Peyer's patch (tissue), 4 donors: ENCODE measurements around the gene SMC5. TPM values are rescaled to one million over a fixed set of nuclear protein-coding genes. Genes with fewer than 3 reads are reported as not detected.

Experiments used
- DNase-seq, 3 donors: peaks; one replicate each; pipeline ENCODE4 v3.0.0-alpha.2; 2017 to 2019
- H3K27ac ChIP-seq, 4 donors: fragments of 200-600 bp; sonication (generic); one replicate each; pipeline ENCODE4 v1.5.1; 2016 to 2019
- H3K27me3 ChIP-seq, 2 donors: fragments of 200-600 bp; sonication (generic); one replicate each; pipeline ENCODE4 v1.5.1; 2019
- H3K36me3 ChIP-seq, 3 donors: fragments of 200-600 bp; sonication (generic); one replicate each; pipeline ENCODE4 v1.5.1; 2016 to 2019
- H3K4me1 ChIP-seq, 4 donors: fragments of 200-600 bp; sonication (generic); one replicate each; pipeline ENCODE4 v1.5.1; 2016 to 2019
- H3K4me3 ChIP-seq, 4 donors: fragments of 200-600 bp; sonication (generic); 1 replicate in 3 of 4; 2 replicates in 1 of 4; pipeline ENCODE4 v1.5.1; 2016 to 2019; ENCODE audit warnings: mild to moderate bottlenecking in 1 of 4
- H3K9me3 ChIP-seq, 4 donors: fragments of 200-600 bp; sonication (generic); one replicate each; pipeline ENCODE4 v1.5.1; 2016 to 2019; ENCODE audit warnings: mild to moderate bottlenecking in 1 of 4
- POLR2A ChIP-seq, 2 donors: fragments of 450-650 bp; IDR thresholded peaks; one replicate each; pipeline ENCODE4 v1.5.1; 2017; ENCODE audit warnings: antibody characterized with exemption in 2 of 2, mild to moderate bottlenecking in 2 of 2, moderate library complexity in 2 of 2
- total RNA-seq, 4 donors: library from RNA; depleted of rRNA; stranded (reverse); fragments of >200 nt; gene quantifications; one replicate each; pipeline ENCODE4 v1.1.0, GENCODE V29; 2016
- TF ChIP-seq, protein P1 (sequence below), 6 experiments: fragments of 450-650 bp in 4 of 6; fragments of 200-600 bp in 2 of 6; sonication (generic) in 1 of 6; IDR thresholded peaks; one replicate each; pipeline ENCODE4 v1.5.1; 2017 to 2019; ENCODE audit warnings: antibody characterized with exemption in 6 of 6, mild to moderate bottlenecking in 3 of 6, moderate library complexity in 1 of 6

The SMC5 gene
- total RNA-seq, 4 donors from 2014 or later = 23.3 to 235 (median 86.5) TPM

DNA sequence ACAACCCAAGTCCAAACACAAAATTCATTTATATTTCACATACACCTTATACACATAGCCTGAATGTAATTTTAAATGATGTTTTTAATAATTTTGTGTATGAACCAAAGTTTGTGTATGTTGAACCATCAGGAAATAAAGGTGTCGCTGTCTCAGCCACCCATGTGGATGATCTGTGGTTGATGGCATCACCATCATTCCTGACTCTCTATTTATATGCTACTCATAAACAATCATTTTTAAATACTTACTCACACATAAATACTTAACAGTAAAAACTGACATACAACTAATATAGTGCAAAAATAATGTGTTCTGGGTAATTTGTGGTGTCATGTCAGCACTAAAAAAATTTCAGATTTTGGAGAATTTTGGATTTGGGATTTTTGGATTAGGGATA is 38.4 kb downstream of the SMC5 start:
- Histone ChIP-seq H3K27ac (no peak overlapping the region), H3K27me3 (no peaks in the 10 kb centered on the region), H3K36me3 (peaks cover 0 to 31% (median 0%) of the 10 kb centered on the region in 3 donors), H3K9me3 (no peaks in the 10 kb centered on the region), H3K4me3 (no peak overlapping the region), H3K4me1 (no peaks in the 10 kb centered on the region)
- no peak for DNase-seq
- TF ChIP-seq POLR2A (IDR thresholded peaks at IDR 0.05) = no peak
- TF ChIP-seq, protein P1, sequence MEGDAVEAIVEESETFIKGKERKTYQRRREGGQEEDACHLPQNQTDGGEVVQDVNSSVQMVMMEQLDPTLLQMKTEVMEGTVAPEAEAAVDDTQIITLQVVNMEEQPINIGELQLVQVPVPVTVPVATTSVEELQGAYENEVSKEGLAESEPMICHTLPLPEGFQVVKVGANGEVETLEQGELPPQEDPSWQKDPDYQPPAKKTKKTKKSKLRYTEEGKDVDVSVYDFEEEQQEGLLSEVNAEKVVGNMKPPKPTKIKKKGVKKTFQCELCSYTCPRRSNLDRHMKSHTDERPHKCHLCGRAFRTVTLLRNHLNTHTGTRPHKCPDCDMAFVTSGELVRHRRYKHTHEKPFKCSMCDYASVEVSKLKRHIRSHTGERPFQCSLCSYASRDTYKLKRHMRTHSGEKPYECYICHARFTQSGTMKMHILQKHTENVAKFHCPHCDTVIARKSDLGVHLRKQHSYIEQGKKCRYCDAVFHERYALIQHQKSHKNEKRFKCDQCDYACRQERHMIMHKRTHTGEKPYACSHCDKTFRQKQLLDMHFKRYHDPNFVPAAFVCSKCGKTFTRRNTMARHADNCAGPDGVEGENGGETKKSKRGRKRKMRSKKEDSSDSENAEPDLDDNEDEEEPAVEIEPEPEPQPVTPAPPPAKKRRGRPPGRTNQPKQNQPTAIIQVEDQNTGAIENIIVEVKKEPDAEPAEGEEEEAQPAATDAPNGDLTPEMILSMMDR (IDR thresholded peaks at IDR 0.05) = no peak

DNA sequence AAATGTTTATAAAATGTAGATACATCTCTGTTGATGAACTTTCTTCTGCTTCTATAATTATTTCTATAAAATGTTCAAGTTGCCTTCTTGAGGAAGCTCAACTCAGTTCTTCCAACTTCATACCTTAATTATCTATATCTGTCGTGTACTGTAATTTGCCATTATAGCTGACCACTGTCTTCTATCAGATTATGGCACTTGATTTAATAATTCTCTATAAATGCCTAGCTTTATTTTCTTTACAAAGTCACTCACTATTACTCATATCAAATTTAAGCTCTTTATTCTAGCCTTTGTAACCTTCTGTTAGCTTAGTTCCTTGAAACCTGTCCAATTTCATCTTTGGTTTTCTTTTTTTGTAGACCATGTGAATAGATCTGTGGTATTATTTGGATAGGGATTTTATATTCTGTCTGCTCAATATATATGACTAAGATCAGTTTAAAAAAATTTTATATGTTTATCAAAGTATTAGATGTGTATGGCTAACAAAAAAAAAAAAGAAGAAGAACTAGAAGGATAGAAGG is 39.5 kb downstream of the SMC5 start:
- peaks cover 0 to 37% (median 0%) of the 10 kb centered on the region in 3 donors for H3K36me3 ChIP-seq
- no peaks in the 10 kb centered on the region for H3K27me3 ChIP-seq
- no peaks in the 10 kb centered on the region for H3K9me3 ChIP-seq
- no peak for TF ChIP-seq POLR2A (IDR thresholded peaks at IDR 0.05)
- TF ChIP-seq, protein P1 (IDR thresholded peaks at IDR 0.05) = no peak
- DNase-seq = no peak
- no peak overlapping the region for H3K27ac ChIP-seq
- no peaks in the 10 kb centered on the region for H3K4me1 ChIP-seq
- no peak overlapping the region for H3K4me3 ChIP-seq

DNA sequence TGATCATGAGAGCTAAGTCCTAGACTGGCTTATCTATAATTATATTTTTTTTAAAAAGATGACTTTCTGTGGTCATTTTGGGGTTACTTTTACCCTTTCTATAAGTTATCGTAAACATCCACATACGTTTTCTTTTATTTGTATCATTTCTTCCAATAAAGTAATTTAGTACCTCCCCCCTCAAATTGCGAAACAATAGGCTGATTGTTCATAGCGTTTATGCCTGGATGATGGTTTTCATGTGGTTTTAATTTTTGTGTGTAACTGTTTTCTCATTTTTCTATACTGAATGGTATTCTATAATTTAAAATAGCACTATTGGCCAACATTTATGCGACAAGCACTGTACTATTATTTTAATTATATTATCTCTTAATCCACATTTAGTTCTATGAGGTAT is 44.5 kb downstream of the SMC5 start:
- TF ChIP-seq, protein P1 (IDR thresholded peaks at IDR 0.05) = no peak
- TF ChIP-seq POLR2A (IDR thresholded peaks at IDR 0.05) = no peak

DNA sequence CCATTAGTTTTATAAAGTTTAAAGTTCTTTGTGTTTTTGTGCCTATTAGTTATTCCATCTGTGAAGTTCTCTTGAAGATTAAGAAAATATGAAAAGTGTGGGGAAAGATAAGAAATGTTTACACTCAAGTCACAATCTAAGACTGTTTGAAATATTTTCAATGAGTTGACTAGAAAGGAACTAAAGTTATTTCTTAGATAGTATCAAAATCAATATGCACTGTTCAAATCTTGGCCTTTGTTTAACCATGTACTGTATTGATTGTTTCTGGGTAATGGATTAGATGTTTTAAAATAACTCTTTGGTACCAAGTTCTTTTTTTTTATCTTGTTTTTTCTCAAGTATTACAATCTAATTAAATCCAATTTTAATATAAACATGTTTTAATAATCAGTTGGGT is 46.0 kb downstream of the SMC5 start:
- H3K4me1 ChIP-seq = no peaks in the 10 kb centered on the region
- peaks cover 0 to 55% (median 0%) of the 10 kb centered on the region in 3 donors for H3K36me3 ChIP-seq

More for the DNA sequence above, 44.5 kb downstream of the SMC5 start:
- Histone ChIP-seq H3K4me1 (no peaks in the 10 kb centered on the region), H3K4me3 (no peak overlapping the region), H3K27ac (no peak overlapping the region), H3K36me3 (peaks cover 0 to 58% (median 0%) of the 10 kb centered on the region in 3 donors), H3K27me3 (no peaks in the 10 kb centered on the region), H3K9me3 (no peaks in the 10 kb centered on the region)
- DNase-seq = no peak

DNA sequence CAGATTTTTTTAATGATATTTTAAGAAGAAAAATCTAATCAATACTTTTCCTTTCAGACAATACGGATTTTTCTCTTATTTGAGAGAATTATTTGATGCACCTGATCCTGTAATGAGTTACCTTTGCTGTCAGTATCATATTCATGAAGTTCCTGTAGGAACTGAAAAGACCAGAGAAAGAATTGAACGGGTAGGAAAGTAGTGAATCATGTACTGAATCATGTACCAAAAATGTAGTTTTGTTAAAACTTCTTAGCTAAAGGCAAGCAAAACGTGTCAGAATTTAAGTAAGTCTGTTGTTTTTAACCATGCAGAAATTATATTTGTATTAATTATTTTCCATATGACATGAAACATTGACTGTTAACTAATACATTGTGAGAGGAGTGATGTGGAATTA is 56.6 kb downstream of the SMC5 start:
- TF ChIP-seq POLR2A (IDR thresholded peaks at IDR 0.05) = no peak
- TF ChIP-seq, protein P1 (IDR thresholded peaks at IDR 0.05) = no peak
- Histone ChIP-seq H3K9me3 (no peaks in the 10 kb centered on the region), H3K27me3 (no peaks in the 10 kb centered on the region), H3K36me3 (peaks cover 0 to 60% (median 2%) of the 10 kb centered on the region in 3 donors), H3K4me1 (no peaks in the 10 kb centered on the region), H3K27ac (no peak overlapping the region), H3K4me3 (no peak overlapping the region)
- DNase-seq = no peak

More for the DNA sequence above, 46.0 kb downstream of the SMC5 start:
- H3K9me3 ChIP-seq = no peaks in the 10 kb centered on the region
- no peak overlapping the region for H3K4me3 ChIP-seq
- H3K27ac ChIP-seq = no peak overlapping the region
- no peak for DNase-seq
- TF ChIP-seq, protein P1 (IDR thresholded peaks at IDR 0.05) = no peak
- no peaks in the 10 kb centered on the region for H3K27me3 ChIP-seq

DNA sequence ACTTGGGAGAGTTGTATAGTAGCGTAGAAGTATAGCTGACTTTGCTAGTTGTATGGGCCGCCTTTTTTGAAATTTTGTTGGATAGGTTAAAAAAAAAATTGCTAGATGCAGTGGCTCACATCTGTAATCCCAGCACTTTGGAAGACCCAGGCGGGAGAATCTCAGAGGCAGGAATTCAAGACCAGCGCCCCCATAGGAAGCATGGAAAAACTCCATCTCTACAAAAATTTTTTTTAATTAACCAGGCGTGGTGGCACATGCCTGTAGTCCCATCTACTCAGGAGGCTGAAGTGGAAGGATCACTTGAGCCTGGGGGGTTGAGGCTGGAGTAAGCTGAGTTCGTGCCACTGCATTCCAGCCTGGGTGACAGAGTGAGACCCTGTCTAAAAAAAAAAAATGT is 59.2 kb downstream of the SMC5 start:
- Histone ChIP-seq H3K9me3 (no peaks in the 10 kb centered on the region), H3K27me3 (no peaks in the 10 kb centered on the region), H3K36me3 (peaks cover 0 to 72% (median 2%) of the 10 kb centered on the region in 3 donors), H3K4me1 (no peaks in the 10 kb centered on the region), H3K27ac (no peak overlapping the region), H3K4me3 (no peak overlapping the region)
- TF ChIP-seq, protein P1 (IDR thresholded peaks at IDR 0.05) = no peak
- no peak for TF ChIP-seq POLR2A (IDR thresholded peaks at IDR 0.05)
- no peak for DNase-seq
